SK-N-SH (cell line): ENCODE results near the gene PHF14. TPM values are rescaled to one million over a fixed set of nuclear protein-coding genes. Genes with fewer than 3 reads are reported as not detected.
"Not testable (repeated sequence)": the region's sequence is repeated elsewhere in the genome, so short reads cannot be mapped to it uniquely, and the experiment has no call there.

Experiments used
- CTCF ChIA-PET: fragments of 300-600, 350-600 bp; formaldehyde crosslinking; extraction: SDS; loops from one replicate; lab custom pipeline; 2021; lab: Yijun Ruan, JAX
- POLR2A ChIA-PET: fragments of 350-600 bp; sonication (Branson Sonifier 250); formaldehyde crosslinking; extraction: SDS; loops from one replicate; lab custom pipeline; 2020; ENCODE audit warnings: antibody characterized with exemption, inconsistent platforms; lab: Yijun Ruan, JAX
- DNase-seq: peaks from one replicate; pipeline ENCODE4 v3.0.0; 2012
- H2AFZ ChIP-seq: fragments of 200-600 bp; sonication (generic); 2 replicates; pipeline ENCODE4 v1.8.1; 2016; ENCODE audit warnings: antibody characterized with exemption, mild to moderate bottlenecking, low read depth
- H3F3A ChIP-seq: fragments of 200-600 bp; sonication (generic); replicated peaks from 2 replicates; pipeline ENCODE3; 2016; ENCODE audit warnings: antibody characterized with exemption, mild to moderate bottlenecking; ENCODE audit not compliant: insufficient read depth
- H3K27ac ChIP-seq, 2 experiments: fragments of 200-500 bp in 1 of 2; fragments of 200-600 bp in 1 of 2; sonication (Bioruptor generic) in 1 of 2; sonication (generic), shearing (Covaris generic) in 1 of 2; 2 replicates each; pipeline versions ENCODE4 v1.5.1 to v1.6.1; 2014 to 2016; ENCODE audit warnings: low read depth in 2 of 2, inconsistent platforms in 1 of 2, low read length in 1 of 2, mild to moderate bottlenecking in 1 of 2, mixed read lengths in 1 of 2
- H3K27me3 ChIP-seq: fragments of 200-600 bp; sonication (generic), shearing (Covaris generic); 2 replicates; pipeline ENCODE4 v1.6.1; 2016; ENCODE audit warnings: mixed run types; ENCODE audit not compliant: insufficient read depth
- H3K36me3 ChIP-seq, 2 experiments: fragments of 200-500 bp in 1 of 2; fragments of 200-600 bp in 1 of 2; sonication (Bioruptor generic) in 1 of 2; sonication (generic) in 1 of 2; replicated peaks in 1 of 2; 2 replicates each; pipeline versions ENCODE3 to v1.5.1; 2014 to 2016; ENCODE audit warnings: low read length in 1 of 2, mild to moderate bottlenecking in 1 of 2; ENCODE audit not compliant: insufficient read depth in 2 of 2, control insufficient read depth in 1 of 2
- H3K4me1 ChIP-seq, 2 experiments: fragments of 200-500 bp in 1 of 2; fragments of 200-600 bp in 1 of 2; sonication (Bioruptor generic) in 1 of 2; sonication (generic), shearing (Covaris generic) in 1 of 2; 2 replicates each; pipeline versions ENCODE4 v1.5.1 to v1.6.1; 2014 to 2016; ENCODE audit warnings: low read depth in 1 of 2, low read length in 1 of 2, mixed run types in 1 of 2; ENCODE audit not compliant: insufficient read depth in 2 of 2, control insufficient read depth in 1 of 2
- H3K4me2 ChIP-seq: fragments of 200-600 bp; sonication (generic), shearing (Covaris generic); 2 replicates; pipeline ENCODE4 v1.6.1; 2017; ENCODE audit warnings: mixed run types
- H3K4me3 ChIP-seq, 2 experiments: fragments of 200-500 bp in 1 of 2; fragments of 200-600 bp in 1 of 2; sonication (Bioruptor generic) in 1 of 2; sonication (generic), shearing (Covaris generic) in 1 of 2; 2 replicates each; pipeline versions ENCODE4 v1.5.1 to v1.8.1; 2014 to 2016; ENCODE audit warnings: low read depth in 2 of 2, inconsistent platforms in 1 of 2, low read length in 1 of 2, mild to moderate bottlenecking in 1 of 2, mixed read lengths in 1 of 2, moderate library complexity in 1 of 2
- H3K79me2 ChIP-seq: fragments of 200-600 bp; sonication (generic); 2 replicates; pipeline ENCODE4 v1.8.1; 2017; ENCODE audit warnings: mild to moderate bottlenecking; ENCODE audit not compliant: insufficient read depth
- H3K9ac ChIP-seq: fragments of 200-600 bp; sonication (generic); 2 replicates; pipeline ENCODE4 v1.6.1; 2017; ENCODE audit warnings: mixed run types
- H3K9me2 ChIP-seq: fragments of 200-600 bp; sonication (generic); 2 replicates; pipeline ENCODE4 v1.6.1; 2017; ENCODE audit warnings: mixed run types
- H3K9me3 ChIP-seq: fragments of 200-600 bp; sonication (generic); 2 replicates; pipeline ENCODE4 v1.6.1; 2017; ENCODE audit warnings: mixed run types, mild to moderate bottlenecking, moderate library complexity
- H4K20me1 ChIP-seq: fragments of 200-600 bp; sonication (generic); 2 replicates; pipeline ENCODE4 v1.6.1; 2017; ENCODE audit warnings: mild to moderate bottlenecking, mixed run types; ENCODE audit not compliant: insufficient read depth
- GABPA ChIP-seq: IDR thresholded peaks from 2 replicates; pipeline ENCODE4 v1.4.0; 2012; ENCODE audit warnings: low read depth, mild to moderate bottlenecking
- JUND ChIP-seq: IDR thresholded peaks from 2 replicates; pipeline ENCODE4 v1.4.0; 2012
- MXI1 ChIP-seq: IDR thresholded peaks from 2 replicates; pipeline ENCODE4 v1.6.1; 2012; ENCODE audit warnings: mild to moderate bottlenecking, low read depth, low read length, improper control_type of control experiment
- POLR2AphosphoS5 ChIP-seq: IDR thresholded peaks from 2 replicates; pipeline ENCODE4 v1.6.1; 2012; ENCODE audit warnings: low read depth, low read length
- RCOR1 ChIP-seq: fragments of 150-350 bp; IDR thresholded peaks from 2 replicates; pipeline ENCODE4 v1.6.1; 2017; ENCODE audit warnings: antibody characterized with exemption, low read length
- RXRA ChIP-seq: IDR thresholded peaks from 2 replicates; pipeline ENCODE4 v1.4.0; 2012; ENCODE audit warnings: low read depth, mild to moderate bottlenecking, borderline replicate concordance
- SMC3 ChIP-seq: IDR thresholded peaks from 2 replicates; pipeline ENCODE4 v1.6.1; 2012; ENCODE audit warnings: low read depth, low read length, improper control_type of control experiment
- TAF1 ChIP-seq: IDR thresholded peaks from 2 replicates; pipeline ENCODE4 v1.6.1; 2012; ENCODE audit warnings: low read depth, mild to moderate bottlenecking, low read length, moderate library complexity, borderline replicate concordance
- TCF12 ChIP-seq: IDR thresholded peaks from 2 replicates; pipeline ENCODE4 v1.4.0; 2012
- WGBS: methylation state at CpG from one replicate; pipeline ENCODE4 v1.1.6; 2017; ENCODE audit warnings: low lambda C conversion rate; 5-methylcytosine and 5-hydroxymethylcytosine counted together
- polyA plus RNA-seq, 3 experiments: library from polyadenylated mRNA; depleted of rRNA; stranded (reverse); fragments of >200 nt; gene quantifications; 2 replicates each; pipeline ENCODE4 v1.2.3, GENCODE V29; 2012
- TF ChIP-seq, protein P1 (sequence below): fragments of 200-600 bp; sonication (generic); IDR thresholded peaks from 2 replicates; pipeline ENCODE4 v1.6.1; 2017; ENCODE audit warnings: antibody characterized with exemption, mild to moderate bottlenecking, moderate library complexity
- TF ChIP-seq, protein P2 (sequence below): IDR thresholded peaks from 2 replicates; pipeline ENCODE4 v1.4.0; 2012; ENCODE audit warnings: low read depth, borderline replicate concordance

The PHF14 gene
- polyA plus RNA-seq, 1 of the 3 experiments (the other 2 are of a cell fraction), result 19.2 TPM

DNA sequence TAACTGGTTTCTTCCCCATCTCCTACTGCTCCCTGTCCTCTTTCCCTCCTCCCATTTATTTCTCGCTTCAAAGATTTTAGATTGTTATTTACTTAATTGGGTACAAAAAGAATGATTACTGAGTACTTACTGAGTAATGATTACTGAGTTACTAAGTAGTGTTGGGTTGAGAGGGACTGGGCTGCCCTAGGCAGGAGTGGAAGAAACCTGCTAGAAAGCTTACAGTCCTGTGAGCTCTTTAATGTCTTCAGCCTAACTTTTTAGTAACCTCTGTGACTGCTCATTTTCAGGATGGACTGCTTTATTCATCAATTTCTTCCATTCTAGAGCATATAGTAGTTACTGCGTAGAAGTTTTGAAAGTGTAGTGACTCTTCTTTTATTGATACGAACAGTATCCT is 7.6 kb downstream of the PHF14 start:
- Histone ChIP-seq H3K9ac (no peak overlapping the region), H3K4me2 (no peak overlapping the region), H3F3A (no peaks in the 10 kb centered on the region), H3K4me3 (no peak overlapping the region), H3K36me3 (peaks cover 51 to 81% of the 10 kb centered on the region in 2 experiments), H2AFZ (no peak overlapping the region), H3K9me2 (no peaks in the 10 kb centered on the region), H3K27ac (no peak overlapping the region; a peak in 1 of 4 replicates), H3K79me2 (peaks cover 68% of the 10 kb centered on the region), H3K9me3 (no peaks in the 10 kb centered on the region), H3K4me1 (peaks cover 0 to 7% of the 10 kb centered on the region in 2 experiments; a peak in 3 of 4 replicates), H4K20me1 (0 out of 2 replicates have a peak, but pooled peaks cover 3% of the 10 kb centered on the region), H3K27me3 (no peaks in the 10 kb centered on the region)
- TF ChIP-seq, protein P1, sequence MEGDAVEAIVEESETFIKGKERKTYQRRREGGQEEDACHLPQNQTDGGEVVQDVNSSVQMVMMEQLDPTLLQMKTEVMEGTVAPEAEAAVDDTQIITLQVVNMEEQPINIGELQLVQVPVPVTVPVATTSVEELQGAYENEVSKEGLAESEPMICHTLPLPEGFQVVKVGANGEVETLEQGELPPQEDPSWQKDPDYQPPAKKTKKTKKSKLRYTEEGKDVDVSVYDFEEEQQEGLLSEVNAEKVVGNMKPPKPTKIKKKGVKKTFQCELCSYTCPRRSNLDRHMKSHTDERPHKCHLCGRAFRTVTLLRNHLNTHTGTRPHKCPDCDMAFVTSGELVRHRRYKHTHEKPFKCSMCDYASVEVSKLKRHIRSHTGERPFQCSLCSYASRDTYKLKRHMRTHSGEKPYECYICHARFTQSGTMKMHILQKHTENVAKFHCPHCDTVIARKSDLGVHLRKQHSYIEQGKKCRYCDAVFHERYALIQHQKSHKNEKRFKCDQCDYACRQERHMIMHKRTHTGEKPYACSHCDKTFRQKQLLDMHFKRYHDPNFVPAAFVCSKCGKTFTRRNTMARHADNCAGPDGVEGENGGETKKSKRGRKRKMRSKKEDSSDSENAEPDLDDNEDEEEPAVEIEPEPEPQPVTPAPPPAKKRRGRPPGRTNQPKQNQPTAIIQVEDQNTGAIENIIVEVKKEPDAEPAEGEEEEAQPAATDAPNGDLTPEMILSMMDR, result no peak
- no peak for TF ChIP-seq RCOR1
- TF ChIP-seq JUND, result no peak
- no peak for TF ChIP-seq MXI1
- no peak for TF ChIP-seq POLR2AphosphoS5
- TF ChIP-seq RXRA, result no peak
- TF ChIP-seq SMC3, result no peak
- TF ChIP-seq TCF12, result no peak
- no peak for TF ChIP-seq TAF1
- no peak for TF ChIP-seq GABPA
- TF ChIP-seq, protein P2, sequence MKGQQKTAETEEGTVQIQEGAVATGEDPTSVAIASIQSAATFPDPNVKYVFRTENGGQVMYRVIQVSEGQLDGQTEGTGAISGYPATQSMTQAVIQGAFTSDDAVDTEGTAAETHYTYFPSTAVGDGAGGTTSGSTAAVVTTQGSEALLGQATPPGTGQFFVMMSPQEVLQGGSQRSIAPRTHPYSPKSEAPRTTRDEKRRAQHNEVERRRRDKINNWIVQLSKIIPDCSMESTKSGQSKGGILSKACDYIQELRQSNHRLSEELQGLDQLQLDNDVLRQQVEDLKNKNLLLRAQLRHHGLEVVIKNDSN, result no peak
- CTCF ChIA-PET, result interaction anchor here (1.0 to 1.2 kb wide), 2 partner anchors 17 to 92 kb away, joined by 3 read pairs; no protein-coding TSS in a partner anchor
- DNase-seq, result no peak
- 93% methylated on average over 3 of the region's 3 CpGs for WGBS
- POLR2A ChIA-PET, result no interaction called here

DNA sequence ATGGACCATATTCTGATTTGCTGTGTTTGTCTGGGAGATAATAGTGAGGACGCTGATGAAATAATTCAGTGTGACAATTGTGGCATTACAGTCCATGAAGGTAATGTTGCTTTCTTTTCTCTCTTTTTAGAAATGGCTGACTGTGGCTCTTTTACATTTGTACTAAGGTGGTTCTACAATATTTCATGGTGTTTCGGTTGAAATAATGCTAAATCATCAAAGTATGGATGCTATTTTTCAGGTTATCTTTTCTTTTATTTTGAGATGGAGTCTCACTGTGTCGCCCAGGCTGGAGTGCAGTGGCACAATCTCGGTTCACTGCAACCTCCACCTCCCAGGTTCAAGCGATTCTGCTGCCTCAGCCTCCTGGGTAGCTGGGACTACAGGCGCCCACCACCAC is 17.1 kb downstream of the PHF14 start:
- CTCF ChIA-PET, result interaction anchor here (1.1 to 1.5 kb wide), 2 partner anchors 16 to 221 kb away, joined by 3 to 4 read pairs; no protein-coding TSS in a partner anchor
- H3K9me2 ChIP-seq, H3K4me2 ChIP-seq, DNase-seq, H3F3A ChIP-seq, H3K9me3 ChIP-seq, H3K27ac ChIP-seq, H3K4me3 ChIP-seq, H3K4me1 ChIP-seq, H3K27me3 ChIP-seq, H3K9ac ChIP-seq, H2AFZ ChIP-seq, H4K20me1 ChIP-seq, POLR2A ChIA-PET: not testable (repeated sequence)
- H3K79me2 ChIP-seq, result peaks cover 25% of the 10 kb centered on the region
- H3K36me3 ChIP-seq, result peaks cover 44 to 45% of the 10 kb centered on the region in 2 experiments
- 96% methylated on average over 6 of the region's 6 CpGs for WGBS

DNA sequence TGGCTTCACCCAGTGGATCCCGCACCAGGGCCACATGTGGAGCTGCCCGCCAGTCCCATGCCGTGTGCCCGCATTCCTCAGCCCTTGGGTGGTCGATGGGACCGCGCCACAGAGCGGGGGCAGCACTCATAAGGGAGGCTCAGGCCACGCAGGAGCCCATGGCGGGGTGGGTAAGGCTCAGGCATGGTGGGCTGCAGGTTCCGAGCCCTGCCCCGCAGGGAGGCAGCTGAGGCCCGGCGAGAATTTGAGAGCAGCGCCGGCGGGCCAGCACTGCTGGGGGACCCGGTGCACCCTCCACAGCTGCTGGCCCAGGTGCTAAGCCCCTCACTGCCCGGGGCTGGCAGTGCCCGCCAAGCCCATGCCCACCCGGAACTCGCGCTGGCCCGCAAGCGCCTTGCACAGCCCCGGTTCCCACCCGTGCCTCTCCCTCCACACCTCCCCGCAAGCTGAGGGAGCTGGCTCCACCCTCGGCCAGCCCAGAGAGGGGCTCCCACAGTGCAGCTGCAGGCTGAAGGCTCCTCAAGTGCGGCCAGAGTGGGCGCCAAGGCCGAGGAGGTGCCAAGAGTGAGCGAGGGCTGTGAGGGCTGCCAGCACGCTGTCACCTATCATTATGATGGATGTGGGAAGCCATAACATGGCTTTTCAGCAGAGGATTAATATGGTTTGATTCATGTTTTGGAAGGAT is 22.0 kb downstream of the PHF14 start:
- H3K9me2 ChIP-seq, H3F3A ChIP-seq, H3K4me3 ChIP-seq, POLR2A ChIA-PET, DNase-seq, H3K27ac ChIP-seq, H3K4me1 ChIP-seq, CTCF ChIA-PET, H3K4me2 ChIP-seq, H2AFZ ChIP-seq, H3K9ac ChIP-seq, H3K9me3 ChIP-seq, H3K27me3 ChIP-seq: not testable (repeated sequence)
- Histone ChIP-seq H3K36me3 (peaks cover 35 to 42% of the 10 kb centered on the region in 2 experiments), H4K20me1 (peaks cover 24% of the 10 kb centered on the region; the same call in 1 of the 2 replicates), H3K79me2 (peaks cover 54% of the 10 kb centered on the region)
- 95% methylated on average over 30 of the region's 34 CpGs for WGBS
